Testis (tissue), 2 donors: ENCODE results near the gene NOTCH1.

Experiments
- CTCF ChIP-seq, 3 experiments: fragments of 450-650 bp in 2 of 3; fragments of 200-600 bp in 1 of 3; sonication (generic) in 1 of 3; IDR thresholded peaks; one replicate each; pipeline ENCODE4 v1.5.1; 2016 to 2019; ENCODE audit warnings: antibody characterized with exemption in 3 of 3, mild to moderate bottlenecking in 2 of 3, moderate library complexity in 1 of 3
- POLR2A ChIP-seq: fragments of 450-650 bp; IDR thresholded peaks from one replicate; pipeline ENCODE4 v1.6.1; 2017; ENCODE audit warnings: antibody characterized with exemption, mild to moderate bottlenecking, moderate library complexity

- TF ChIP-seq CTCF (IDR thresholded peaks at IDR 0.05) (no peak), POLR2A (no peak)
These were observed 22.6 kb upstream of the NOTCH1 start for GRCh38 chr9:136568288-136569081.
